ENCODE results near the gene UTY.

The UTY gene

GRCh38 chrY:13398876-13399275 lies 81.0 kb downstream of the UTY start:
- no peak for DNase-seq

DNA sequence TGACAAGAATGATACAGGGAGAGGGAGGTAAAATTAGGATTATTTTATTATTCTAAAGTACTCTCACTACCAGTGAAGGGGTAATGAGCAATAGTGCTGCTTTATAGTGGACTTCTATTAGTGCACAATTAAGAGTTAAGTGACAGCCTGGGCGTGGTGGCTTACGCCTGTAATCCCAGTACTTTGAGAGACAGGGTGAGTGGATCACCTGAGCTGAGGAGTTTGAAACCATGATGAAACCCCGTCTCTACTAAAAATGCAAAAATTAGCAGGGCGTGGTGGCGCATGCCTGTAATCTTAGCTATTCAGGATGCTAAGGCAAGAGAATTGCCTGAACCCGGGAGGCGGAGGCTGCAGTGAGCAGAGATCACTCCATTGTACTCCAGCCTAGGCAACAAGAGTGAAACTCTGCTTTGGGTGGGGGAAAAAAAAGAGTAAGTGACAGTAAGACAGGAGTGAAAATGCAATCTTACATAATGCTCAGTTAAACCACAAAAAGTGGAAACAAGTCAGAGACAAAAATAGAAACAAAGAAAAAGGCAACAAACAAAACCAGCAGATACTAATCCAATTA lies 98.6 kb downstream of the UTY start:
- DNase-seq = no peak

GRCh38 chrY:13370868-13371800 lies 108.7 kb downstream of the UTY start:
- no peak for DNase-seq

GRCh38 chrY:13370245-13370644 lies 109.6 kb downstream of the UTY start:
- DNase-seq = no peak

DNA sequence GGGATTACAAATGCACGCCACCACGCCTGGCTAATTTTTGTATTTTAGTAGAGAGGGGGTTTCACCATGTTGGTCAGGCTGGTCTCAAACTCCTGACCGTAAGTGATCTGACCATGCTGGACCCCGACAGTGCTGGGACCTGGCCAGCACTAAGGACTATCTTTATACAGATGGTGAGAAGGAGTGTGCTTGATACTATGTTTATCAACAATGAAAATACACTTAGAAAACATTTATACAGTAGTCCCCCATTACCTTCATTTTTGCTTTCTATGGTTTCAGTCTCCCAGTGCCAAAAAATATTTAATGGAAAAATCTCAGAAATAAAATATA lies 111.4 kb downstream of the UTY start:
- DNase-seq = no peak

DNA sequence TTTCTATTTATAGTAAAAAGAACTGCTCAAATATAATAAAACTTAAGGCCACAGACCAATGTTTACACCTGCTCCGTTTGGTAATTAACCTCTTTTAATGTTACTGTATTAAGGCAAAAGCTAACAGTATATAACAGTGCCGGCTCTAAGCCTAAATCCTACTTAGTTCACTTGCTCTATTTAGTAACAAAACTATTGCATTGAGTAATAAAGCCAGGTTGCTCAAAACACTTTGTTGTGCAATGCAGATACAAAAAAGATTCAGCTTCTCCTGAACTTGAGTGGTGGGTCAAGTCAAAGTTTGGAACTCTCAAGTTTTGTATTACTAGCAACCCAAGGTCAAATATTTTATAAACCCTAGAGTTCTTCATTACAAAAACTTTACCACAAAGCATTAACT lies 116.2 kb downstream of the UTY start:
- DNase-seq = no peak

GRCh38 chrY:13362662-13363061 lies 117.2 kb downstream of the UTY start:
- DNase-seq = no peak

- no peak for DNase-seq
These were observed 117.9 kb downstream of the UTY start for GRCh38 chrY:13361656-13362636.

GRCh38 chrY:13351443-13351842 lies 128.4 kb downstream of the UTY start:
- DNase-seq = no peak

DNA sequence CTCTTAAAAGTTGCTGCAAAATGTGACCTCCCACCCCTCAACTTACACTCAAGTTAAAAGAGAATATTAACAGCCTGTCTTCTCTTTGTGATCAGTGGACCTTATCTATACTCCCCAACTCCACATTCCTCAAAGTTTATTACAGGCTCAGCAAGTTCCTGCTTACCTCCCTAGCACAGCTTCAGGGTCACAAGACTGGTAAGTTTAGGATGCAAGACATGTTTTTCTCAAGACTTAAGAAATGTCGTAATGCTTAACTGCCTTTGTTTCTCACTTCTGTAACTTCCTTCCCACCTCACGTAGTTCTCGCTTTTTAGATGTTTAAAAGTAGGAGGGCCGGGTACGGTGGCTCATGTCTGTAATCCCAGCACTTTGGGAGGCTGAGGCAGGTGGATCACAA lies 132.7 kb downstream of the UTY start:
- no peak for DNase-seq

DNA sequence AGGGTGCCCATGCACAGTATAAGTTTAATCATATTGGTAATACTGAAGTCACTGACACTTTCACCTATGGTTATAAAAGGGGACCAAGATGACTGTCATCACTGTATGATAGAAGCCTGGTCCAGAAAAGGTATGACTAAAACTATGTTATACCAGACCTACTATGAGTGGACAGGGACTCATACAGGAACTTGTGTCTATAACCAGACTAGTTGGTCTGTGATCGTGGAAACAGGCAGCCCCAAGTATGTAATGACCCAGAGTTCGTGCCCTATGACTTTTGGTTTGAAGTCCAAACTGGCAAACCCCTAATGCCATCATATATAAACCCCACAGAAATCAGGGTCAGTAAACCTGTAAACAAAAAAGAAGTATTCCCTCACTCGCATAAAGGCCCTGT lies 134.3 kb downstream of the UTY start:
- no peak for DNase-seq

- DNase-seq = no peak
These were observed 136.4 kb downstream of the UTY start for GRCh38 chrY:13343307-13343946.

DNA sequence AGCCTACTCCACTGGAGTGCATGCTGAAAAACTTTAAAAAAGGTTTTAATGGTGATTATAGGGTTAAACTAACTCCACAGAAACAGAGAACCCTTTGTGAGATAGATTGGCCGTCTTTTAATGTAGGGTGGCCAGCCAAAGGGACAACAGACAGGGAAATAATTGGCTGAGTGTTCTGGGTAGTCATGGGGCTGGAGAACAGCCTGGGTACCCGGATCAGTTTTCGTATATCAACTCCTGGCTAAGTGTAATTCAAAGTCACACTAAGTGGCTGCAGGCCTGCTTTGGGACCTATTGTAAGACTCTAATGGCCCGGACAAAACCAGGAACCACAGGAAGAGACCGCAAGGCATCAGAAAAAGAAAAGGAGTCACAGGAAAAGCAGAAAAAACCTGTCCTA lies 139.9 kb downstream of the UTY start:
- DNase-seq = no peak

- no peak for DNase-seq
These were observed 140.5 kb downstream of the UTY start for GRCh38 chrY:13339381-13339780.

GRCh38 chrY:13338711-13339110 lies 141.1 kb downstream of the UTY start:
- DNase-seq = no peak

GRCh38 chrY:13337934-13338333 lies 141.9 kb downstream of the UTY start:
- no peak for DNase-seq

GRCh38 chrY:13333791-13334190 lies 146.0 kb downstream of the UTY start:
- no peak for DNase-seq

- DNase-seq = no peak
These were observed 149.2 kb downstream of the UTY start for GRCh38 chrY:13330651-13331050.

- no peak for DNase-seq
These were observed 166.9 kb downstream of the UTY start for GRCh38 chrY:13312966-13313365.

DNA sequence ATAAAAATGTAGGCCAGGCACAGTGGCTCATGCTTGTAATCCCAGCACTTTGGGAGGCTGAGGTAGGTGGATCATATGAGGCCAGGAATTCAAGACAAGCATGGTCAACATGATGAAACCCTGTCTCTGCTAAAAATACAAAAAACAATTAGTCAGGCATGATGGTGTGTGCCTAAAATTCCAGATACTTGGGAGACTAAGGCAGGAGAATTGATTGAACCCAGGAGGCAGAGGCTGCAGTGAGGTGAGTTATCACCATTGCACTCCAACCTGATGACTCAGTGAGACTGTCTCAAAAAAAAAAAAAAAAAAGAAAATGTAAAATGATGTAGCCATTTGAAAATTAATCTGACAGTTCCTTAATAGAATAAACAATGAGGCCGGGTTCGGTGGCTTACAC lies 171.9 kb downstream of the UTY start:
- no peak for DNase-seq

GRCh38 chrY:13300795-13301194 lies 179.0 kb downstream of the UTY start:
- no peak for DNase-seq

DNA sequence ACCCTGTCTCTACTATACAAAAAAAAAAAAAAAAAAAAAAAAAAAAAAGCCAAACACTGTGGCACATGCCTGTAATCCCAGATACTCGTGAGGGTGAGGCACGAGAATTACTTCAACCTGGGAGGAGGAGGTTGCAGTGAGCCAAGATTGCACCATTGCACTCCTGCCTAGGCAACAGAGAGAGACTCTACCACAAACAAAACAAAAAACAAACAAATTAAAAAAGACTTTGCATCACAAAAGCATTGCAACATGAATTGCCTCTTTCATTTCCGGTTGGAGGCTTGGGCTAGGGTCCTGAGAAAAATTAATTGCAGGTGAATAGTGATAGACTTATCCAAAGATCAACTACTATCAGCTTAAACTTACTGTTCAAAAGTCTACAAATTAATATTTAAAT lies 180.4 kb downstream of the UTY start:
- no peak for DNase-seq

Measured in NCI-H774 (cell line).